Kidney (tissue), 14 donors: ENCODE measurements around the gene CHAF1B. TPM values are rescaled to one million over a fixed set of nuclear protein-coding genes. Genes with fewer than 3 reads are reported as not detected.

ENCODE experiments used
- DNase-seq, 5 donors: peaks; one replicate each; pipeline ENCODE4 v3.0.0-alpha.2; 2013 to 2020
- FAIRE-seq: peaks from 2 replicates; lab custom pipeline; 2012; peaks lifted over from hg19 to GRCh38; lab: Jason Lieb, UNC
- H3K27ac ChIP-seq, 2 donors: one replicate each; pipeline ENCODE4 v1.7.0; 2013; ENCODE audit warnings: low read depth in 2 of 2, low read length in 2 of 2, inconsistent platforms in 1 of 2
- H3K27me3 ChIP-seq: one replicate; pipeline ENCODE4 v1.7.1; 2013; ENCODE audit warnings: low read length, inconsistent platforms; ENCODE audit not compliant: control insufficient read depth, insufficient read depth
- H3K36me3 ChIP-seq, 3 donors: one replicate each; pipeline versions ENCODE4 v1.7.0 to v1.7.1; 2013; ENCODE audit warnings: low read length in 3 of 3, control low read depth in 1 of 3, inconsistent platforms in 1 of 3; ENCODE audit not compliant: insufficient read depth in 3 of 3, control insufficient read depth in 2 of 3
- H3K4me1 ChIP-seq, 3 donors: one replicate each; pipeline versions ENCODE4 v1.7.0 to v1.7.1; 2013; ENCODE audit warnings: low read length in 3 of 3, inconsistent platforms in 1 of 3, low read depth in 1 of 3; ENCODE audit not compliant: control insufficient read depth in 2 of 3, insufficient read depth in 2 of 3
- H3K4me3 ChIP-seq, 3 donors: one replicate each; pipeline versions ENCODE4 v1.7.0 to v1.8.1; 2013; ENCODE audit warnings: low read length in 3 of 3, control low read depth in 1 of 3, inconsistent platforms in 1 of 3
- H3K9ac ChIP-seq, 3 donors: one replicate each; pipeline versions ENCODE4 v1.7.0 to v1.7.1; 2013; ENCODE audit warnings: low read length in 3 of 3, control low read depth in 1 of 3, inconsistent platforms in 1 of 3
- H3K9me3 ChIP-seq, 3 donors: one replicate each; pipeline versions ENCODE4 v1.7.0 to v1.7.1; 2013; ENCODE audit warnings: low read length in 3 of 3, control low read depth in 1 of 3, inconsistent platforms in 1 of 3; ENCODE audit not compliant: control insufficient read depth in 2 of 3, insufficient read depth in 1 of 3
- CTCF ChIP-seq: IDR thresholded peaks from 3 replicates; pipeline ENCODE4 v1.5.1; 2012; ENCODE audit warnings: mild to moderate bottlenecking, moderate library complexity, borderline replicate concordance; ENCODE audit not compliant: insufficient read depth; ENCODE audit errors: extremely low read depth
- intact Hi-C: fragments of 100-400 bp; cut with DNase I; formaldehyde crosslinking; loops from one replicate; pipeline ENCODE4 v1.11.1; 2022
- polyA plus RNA-seq: library from polyadenylated mRNA; stranded (reverse); fragments of 350-450 nt; fragmentation: Illumina TruSeq; extraction: RNeasy Lipid Tissue Mini Kit (QIAGEN cat#74804); gene quantifications from one replicate; pipeline ENCODE4 v1.2.3, GENCODE V29; 2014; ENCODE audit warnings: low read depth, low replicate concordance; ENCODE audit not compliant: insufficient read depth
- total RNA-seq: library from RNA; stranded (reverse); fragmentation: NEBNext Ultra II Directional; extraction: Animal tissue kit (Norgen Biotek cat#: 25700); gene quantifications from one replicate; pipeline ENCODE4 v1.2.1, GENCODE V29; 2021
- donor health status: control.
- donor health status: control.
- donor health status: control.
- donor health status: control.
- donor health status: control.
- donor health status: DM: yes; HTN: yes; CAD: no.
- donor health status: Normal renal cell carcinoma (clear cell type).

Gene CHAF1B
- total and polyA plus RNA-seq, 2 donors from 2014 or later = 1.0 to 2.5 TPM

- peaks cover 13 to 30% (median 14%) of the 10 kb centered on the region in 3 donors for H3K36me3 ChIP-seq
- no peaks in the 10 kb centered on the region for H3K9me3 ChIP-seq
- H3K9ac ChIP-seq = no peak overlapping the region
- intact Hi-C loops = no loop called here
- TF ChIP-seq CTCF = no peak
- H3K4me3 ChIP-seq = no peak overlapping the region
- H3K27me3 ChIP-seq = no peaks in the 10 kb centered on the region
- no peak for FAIRE-seq
- no peaks in the 10 kb centered on the region for H3K4me1 ChIP-seq
- no peak overlapping the region for H3K27ac ChIP-seq
- no peak for DNase-seq
These were observed 35.9 kb upstream of the CHAF1B start for GRCh38 chr21:36349315-36349714.

- Histone ChIP-seq H3K9me3 (no peaks in the 10 kb centered on the region), H3K27me3 (no peaks in the 10 kb centered on the region), H3K27ac (no peak overlapping the region), H3K4me3 (no peak overlapping the region), H3K9ac (no peak overlapping the region), H3K36me3 (peaks cover 10 to 26% (median 10%) of the 10 kb centered on the region in 3 donors), H3K4me1 (no peaks in the 10 kb centered on the region)
- intact Hi-C loops = no loop called here
- DNase-seq = no peak
- TF ChIP-seq CTCF = no peak
- FAIRE-seq = no peak
These were observed 34.8 kb upstream of the CHAF1B start for GRCh38 chr21:36350282-36350910.

GRCh38 chr21:36354918-36355680 lies 30.1 kb upstream of the CHAF1B start:
- intact Hi-C loops = no loop called here
- no peaks in the 10 kb centered on the region for H3K27me3 ChIP-seq
- no peak overlapping the region for H3K9ac ChIP-seq
- no peak overlapping the region for H3K27ac ChIP-seq
- no peak overlapping the region for H3K4me3 ChIP-seq
- no peaks in the 10 kb centered on the region for H3K4me1 ChIP-seq
- DNase-seq = peak in 2 of 5 donors; percentile 50 to 64
- H3K9me3 ChIP-seq = no peaks in the 10 kb centered on the region
- no peak for FAIRE-seq
- TF ChIP-seq CTCF = no peak
- peaks cover 7 to 22% (median 14%) of the 10 kb centered on the region in 3 donors for H3K36me3 ChIP-seq
